SU-DHL-6 (cell line): Measurements from ENCODE around the gene EEF1A2.

ENCODE experiments used
- EZH2phosphoT487 ChIP-seq: fragments of 200-600 bp; sonication (generic), shearing (Covaris generic); conservative IDR thresholded peaks from 2 replicates; pipeline ENCODE4 v1.6.1; 2018; ENCODE audit warnings: mild to moderate bottlenecking, antibody characterized with exemption, low read length, moderate library complexity, mixed read lengths
- TF ChIP-seq, protein P1 (sequence below): fragments of 200-600 bp; sonication (generic); IDR thresholded peaks from one replicate; pipeline ENCODE4 v1.5.1; 2017; ENCODE audit warnings: antibody characterized with exemption, mild to moderate bottlenecking, low read length, moderate library complexity; ENCODE audit not compliant: insufficient read depth, poor library complexity, severe bottlenecking

DNA sequence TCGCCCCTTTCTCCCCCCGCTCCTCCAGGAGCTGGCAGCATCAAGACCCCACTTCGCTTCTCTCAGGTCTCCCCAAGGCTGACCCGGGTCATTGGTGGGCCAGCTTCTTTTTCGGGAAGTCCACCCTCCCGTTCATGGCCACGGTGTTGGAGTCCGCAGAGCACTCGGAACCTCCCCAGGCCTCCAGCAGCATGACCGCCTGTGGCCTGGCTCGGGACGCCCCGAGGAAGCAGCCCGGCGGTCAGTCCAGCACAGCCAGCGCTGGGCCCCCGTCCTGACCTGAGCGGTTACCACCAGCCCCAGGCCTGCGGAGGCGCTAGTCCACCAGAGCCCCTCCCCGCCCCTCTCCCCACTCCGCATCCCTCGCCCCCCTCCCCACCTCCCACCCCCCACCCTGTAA lies 22.7 kb upstream of the EEF1A2 start:
- TF ChIP-seq, protein P1, sequence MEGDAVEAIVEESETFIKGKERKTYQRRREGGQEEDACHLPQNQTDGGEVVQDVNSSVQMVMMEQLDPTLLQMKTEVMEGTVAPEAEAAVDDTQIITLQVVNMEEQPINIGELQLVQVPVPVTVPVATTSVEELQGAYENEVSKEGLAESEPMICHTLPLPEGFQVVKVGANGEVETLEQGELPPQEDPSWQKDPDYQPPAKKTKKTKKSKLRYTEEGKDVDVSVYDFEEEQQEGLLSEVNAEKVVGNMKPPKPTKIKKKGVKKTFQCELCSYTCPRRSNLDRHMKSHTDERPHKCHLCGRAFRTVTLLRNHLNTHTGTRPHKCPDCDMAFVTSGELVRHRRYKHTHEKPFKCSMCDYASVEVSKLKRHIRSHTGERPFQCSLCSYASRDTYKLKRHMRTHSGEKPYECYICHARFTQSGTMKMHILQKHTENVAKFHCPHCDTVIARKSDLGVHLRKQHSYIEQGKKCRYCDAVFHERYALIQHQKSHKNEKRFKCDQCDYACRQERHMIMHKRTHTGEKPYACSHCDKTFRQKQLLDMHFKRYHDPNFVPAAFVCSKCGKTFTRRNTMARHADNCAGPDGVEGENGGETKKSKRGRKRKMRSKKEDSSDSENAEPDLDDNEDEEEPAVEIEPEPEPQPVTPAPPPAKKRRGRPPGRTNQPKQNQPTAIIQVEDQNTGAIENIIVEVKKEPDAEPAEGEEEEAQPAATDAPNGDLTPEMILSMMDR: no peak
- no peak for TF ChIP-seq EZH2phosphoT487
